Colonic mucosa (tissue), 4 donors: ENCODE data around the gene MAP2K4. TPM values are rescaled to one million over a fixed set of nuclear protein-coding genes. Genes with fewer than 3 reads are reported as not detected.

Experiments
- DNase-seq: peaks from one replicate; pipeline ENCODE4 v3.0.0-alpha.2; 2020
- H3K27ac ChIP-seq: fragments of 200-600 bp; one replicate; pipeline ENCODE4 v1.8.0; 2021
- H3K27me3 ChIP-seq: fragments of 200-600 bp; one replicate; pipeline ENCODE4 v1.8.0; 2021
- H3K36me3 ChIP-seq: fragments of 200-600 bp; one replicate; pipeline ENCODE4 v1.8.0; 2021
- H3K4me1 ChIP-seq: fragments of 200-600 bp; one replicate; pipeline ENCODE4 v1.8.0; 2021; ENCODE audit warnings: mild to moderate bottlenecking
- H3K4me3 ChIP-seq: fragments of 200-600 bp; one replicate; pipeline ENCODE4 v1.8.0; 2021
- H3K9ac ChIP-seq, 2 donors: one replicate each; pipeline ENCODE4 v1.7.0; 2013; ENCODE audit warnings: control low read depth in 2 of 2, low read depth in 2 of 2, low read length in 2 of 2
- H3K9me3 ChIP-seq: fragments of 200-600 bp; one replicate; pipeline ENCODE4 v1.8.0; 2021
- CTCF ChIP-seq: fragments of 200-600 bp; IDR thresholded peaks from one replicate; pipeline ENCODE4 v1.8.0; 2022; ENCODE audit warnings: antibody characterized with exemption, mild to moderate bottlenecking
- intact Hi-C: fragments of 100-400 bp; cut with DNase I; formaldehyde crosslinking; loops from one replicate; pipeline ENCODE4 v1.14.1; 2022
- total RNA-seq, 2 donors: library from RNA; stranded (reverse); fragmentation: NEBNext Ultra II Directional in 1 of 2; extraction: Animal tissue kit (Norgen Biotek cat#: 25700) in 1 of 2; gene quantifications; one replicate each; pipeline ENCODE4 v1.2.1, GENCODE V29; 2021
- donor health status: healthy.
- donor health status: DM: no; HTN: no; CAD: no.
- donor health status: DM: no; HTN: no; CAD: no.

MAP2K4 gene
- total RNA-seq, 2 donors from 2014 or later: 25.3 to 36.0 TPM

- TF ChIP-seq CTCF: no peak
- H3K4me3 ChIP-seq: no peak overlapping the region
- no peaks in the 10 kb centered on the region for H3K27me3 ChIP-seq
- no peak overlapping the region for H3K9ac ChIP-seq
- H3K9me3 ChIP-seq: no peaks in the 10 kb centered on the region
- intact Hi-C loops: no loop called here
- no peak for DNase-seq
- H3K4me1 ChIP-seq: no peaks in the 10 kb centered on the region
- no peaks in the 10 kb centered on the region for H3K36me3 ChIP-seq
- H3K27ac ChIP-seq: no peak overlapping the region
These were observed 92.5 kb downstream of the MAP2K4 start for GRCh38 chr17:12113156-12113555.

- no peak for DNase-seq
- H3K27me3 ChIP-seq: no peaks in the 10 kb centered on the region
- H3K4me3 ChIP-seq: no peak overlapping the region
- H3K9me3 ChIP-seq: no peaks in the 10 kb centered on the region
- intact Hi-C loops: no loop called here
- TF ChIP-seq CTCF: no peak
- no peak overlapping the region for H3K9ac ChIP-seq
- H3K27ac ChIP-seq: no peak overlapping the region
- no peaks in the 10 kb centered on the region for H3K36me3 ChIP-seq
- H3K4me1 ChIP-seq: no peaks in the 10 kb centered on the region
These were observed 94.2 kb downstream of the MAP2K4 start for GRCh38 chr17:12114686-12115418.

DNA sequence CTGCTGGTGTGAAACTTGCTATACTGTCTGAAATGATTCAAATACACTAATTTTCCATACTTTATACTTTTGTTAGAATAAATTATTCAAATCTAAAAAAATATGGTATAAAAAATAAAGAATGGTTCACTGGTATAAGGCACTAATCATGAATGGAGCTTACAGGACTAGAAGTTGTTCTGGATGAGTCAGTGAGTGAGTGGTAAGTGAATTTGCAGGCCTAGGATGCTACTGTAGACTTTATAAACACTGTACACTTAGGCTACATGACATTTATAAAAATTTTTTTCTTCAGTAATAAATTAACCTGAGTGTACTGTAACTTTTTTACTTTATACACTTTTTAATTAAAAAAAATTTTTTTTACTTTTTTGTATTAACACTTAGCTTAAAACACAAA is 95.5 kb downstream of the MAP2K4 start:
- intact Hi-C loops: no loop called here
- no peak for TF ChIP-seq CTCF
- Histone ChIP-seq H3K36me3 (no peaks in the 10 kb centered on the region), H3K4me3 (no peak overlapping the region), H3K9ac (no peak overlapping the region), H3K9me3 (no peaks in the 10 kb centered on the region), H3K27me3 (no peaks in the 10 kb centered on the region), H3K27ac (no peak overlapping the region), H3K4me1 (no peaks in the 10 kb centered on the region)
- no peak for DNase-seq

DNA sequence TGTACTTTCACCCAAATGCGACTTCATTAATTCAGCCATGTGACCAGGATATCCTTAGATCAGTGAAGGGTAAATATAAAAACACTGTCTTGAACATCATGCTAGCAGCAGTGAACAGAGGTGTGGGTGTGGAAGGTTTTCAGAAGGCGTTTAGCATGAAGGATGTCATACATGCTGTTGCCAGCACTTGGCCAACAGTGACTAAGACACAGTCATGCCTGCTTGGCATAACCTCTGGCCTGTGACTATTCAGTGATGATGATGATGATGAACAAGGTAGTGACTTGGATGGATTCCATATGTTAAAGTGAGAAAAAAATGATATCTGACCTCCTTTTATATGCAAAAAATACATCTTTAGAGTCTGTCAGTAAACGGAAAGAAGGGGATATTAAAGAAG is 97.9 kb downstream of the MAP2K4 start:
- no peaks in the 10 kb centered on the region for H3K36me3 ChIP-seq
- no peak for DNase-seq
- H3K9ac ChIP-seq: no peak overlapping the region
- no peak for TF ChIP-seq CTCF
- no peak overlapping the region for H3K4me3 ChIP-seq
- no peaks in the 10 kb centered on the region for H3K9me3 ChIP-seq
- no peak overlapping the region for H3K27ac ChIP-seq
- no peaks in the 10 kb centered on the region for H3K27me3 ChIP-seq
- no peaks in the 10 kb centered on the region for H3K4me1 ChIP-seq
- intact Hi-C loops: no loop called here

- TF ChIP-seq CTCF: no peak
- Histone ChIP-seq H3K9ac (no peak overlapping the region), H3K27ac (no peak overlapping the region), H3K36me3 (peaks cover 12% of the 10 kb centered on the region), H3K4me3 (no peak overlapping the region), H3K9me3 (no peaks in the 10 kb centered on the region), H3K27me3 (no peaks in the 10 kb centered on the region), H3K4me1 (no peaks in the 10 kb centered on the region)
- intact Hi-C loops: no loop called here
- DNase-seq: no peak
These were observed 101.4 kb downstream of the MAP2K4 start for GRCh38 chr17:12122075-12122474.
